Measurements from ENCODE around the gene SPOCK1.

Gene SPOCK1

GRCh38 chr5:137092831-137093230, 406.3 kb downstream of the SPOCK1 start:
- no peak for DNase-seq

- no peak for DNase-seq
Measured at GRCh38 chr5:137091472-137091871, 407.7 kb downstream of the SPOCK1 start.

DNA sequence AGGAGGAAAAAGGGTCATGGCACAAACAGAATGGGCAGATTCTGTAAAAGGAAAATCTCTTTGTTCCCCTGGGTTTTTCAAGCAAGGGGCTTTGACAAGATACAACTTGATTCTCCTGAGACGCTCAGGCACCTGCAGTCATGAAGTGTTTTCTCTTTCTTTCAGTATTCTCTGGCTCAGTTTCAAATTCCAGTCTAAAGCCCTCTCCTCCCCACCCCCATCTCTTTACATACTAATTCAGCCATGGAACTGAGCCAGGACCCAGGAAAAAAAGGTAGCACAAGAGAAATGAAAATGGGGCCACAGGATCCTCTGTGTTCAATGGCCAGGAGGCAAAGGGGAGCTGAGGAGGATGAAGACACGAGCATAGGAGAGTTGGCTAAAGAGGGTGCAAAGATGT, 408.4 kb downstream of the SPOCK1 start:
- DNase-seq: no peak

GRCh38 chr5:137090151-137090550, 409.0 kb downstream of the SPOCK1 start:
- DNase-seq: no peak

GRCh38 chr5:137088175-137088574, 411.0 kb downstream of the SPOCK1 start:
- no peak for DNase-seq

DNA sequence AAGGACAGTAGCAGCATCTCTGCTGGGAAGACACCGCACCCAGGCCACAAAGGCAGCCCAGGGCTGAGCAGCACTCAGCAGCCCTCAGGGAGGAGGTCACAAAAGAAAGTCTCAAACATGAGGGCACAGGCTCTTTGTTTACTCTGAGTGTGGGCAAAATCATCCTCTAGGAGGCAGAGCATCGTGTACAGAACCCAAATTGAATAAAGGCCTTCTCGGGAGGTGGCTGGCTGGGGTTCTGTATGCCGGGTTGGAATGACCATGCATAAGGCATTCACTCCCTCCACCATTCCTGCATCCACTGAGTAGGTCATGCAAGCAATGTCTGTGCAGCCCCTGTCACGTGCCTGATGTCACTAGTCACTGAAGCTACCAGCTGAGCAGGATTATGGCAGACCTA, 412.8 kb downstream of the SPOCK1 start:
- no peak for DNase-seq

DNA sequence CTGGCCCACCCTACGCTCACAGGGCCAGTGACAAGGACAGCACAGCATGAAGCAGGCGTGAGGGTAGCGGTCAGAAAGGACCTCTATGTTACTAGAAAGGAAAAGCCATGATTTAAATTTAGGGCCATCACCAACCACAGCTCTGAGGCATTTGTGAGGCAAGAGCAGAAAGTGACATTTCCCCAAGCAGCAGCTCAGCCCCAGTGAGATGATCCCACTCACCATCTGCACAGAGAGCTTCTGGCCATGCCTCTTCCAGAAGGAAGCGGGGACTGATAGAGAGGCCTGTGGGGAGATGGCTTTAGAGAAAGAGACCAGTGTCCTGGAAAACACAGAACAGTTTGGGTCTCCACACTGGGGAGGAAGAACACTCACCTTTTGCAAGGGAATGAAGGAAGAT, 413.9 kb downstream of the SPOCK1 start:
- no peak for DNase-seq

- no peak for DNase-seq
Measured at GRCh38 chr5:137084016-137084415, 415.1 kb downstream of the SPOCK1 start.

DNA sequence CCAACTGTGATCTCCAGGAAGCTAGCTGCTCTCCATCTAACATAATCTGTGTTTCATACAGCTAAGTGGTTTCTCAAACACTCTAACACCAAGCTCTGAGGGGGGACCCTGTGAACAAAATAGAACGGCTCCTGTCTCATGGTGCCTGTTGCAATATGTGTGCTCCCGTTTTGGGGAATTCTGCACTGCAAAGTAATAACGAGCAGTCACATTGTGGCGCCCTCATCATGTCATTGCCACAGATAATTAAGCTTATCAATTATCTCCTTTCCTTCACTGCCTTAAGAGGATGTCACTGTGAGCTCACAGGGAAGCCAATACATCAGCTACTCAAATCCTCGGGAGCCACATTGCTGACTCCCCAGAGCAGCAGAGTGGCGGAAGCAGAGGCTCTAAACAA, 416.2 kb downstream of the SPOCK1 start:
- DNase-seq: no peak

- no peak for DNase-seq
Measured at GRCh38 chr5:137078171-137078665, 420.9 kb downstream of the SPOCK1 start.

GRCh38 chr5:137075163-137075970, 423.8 kb downstream of the SPOCK1 start:
- no peak for DNase-seq

GRCh38 chr5:137073189-137073588, 425.9 kb downstream of the SPOCK1 start:
- DNase-seq: no peak

GRCh38 chr5:137072361-137073115, 426.6 kb downstream of the SPOCK1 start:
- no peak for DNase-seq

- no peak for DNase-seq
Measured at GRCh38 chr5:137071931-137072330, 427.2 kb downstream of the SPOCK1 start.

DNA sequence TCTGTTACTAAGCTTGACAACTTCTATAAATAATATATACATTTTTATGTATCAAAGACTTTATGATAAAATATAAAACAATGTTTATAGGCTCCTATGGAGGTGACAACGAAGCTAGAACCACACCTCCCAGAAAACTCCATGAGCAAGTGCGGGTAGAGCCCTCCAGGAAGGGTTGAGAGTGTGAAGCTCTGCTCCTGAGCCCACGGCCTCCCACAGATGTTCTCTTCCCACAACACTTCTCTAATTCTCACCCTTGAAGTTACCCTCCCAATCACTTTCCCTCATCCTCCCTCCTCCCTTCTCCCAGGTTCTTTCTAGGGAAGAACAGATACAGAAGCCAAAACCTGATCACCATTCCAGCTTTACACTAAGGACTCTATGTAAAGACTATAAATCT, 427.6 kb downstream of the SPOCK1 start:
- no peak for DNase-seq

GRCh38 chr5:137070521-137070920, 428.6 kb downstream of the SPOCK1 start:
- no peak for DNase-seq

GRCh38 chr5:137069358-137069757, 429.8 kb downstream of the SPOCK1 start:
- DNase-seq: no peak

- no peak for DNase-seq
Measured at GRCh38 chr5:137061382-137061781, 437.7 kb downstream of the SPOCK1 start.

DNA sequence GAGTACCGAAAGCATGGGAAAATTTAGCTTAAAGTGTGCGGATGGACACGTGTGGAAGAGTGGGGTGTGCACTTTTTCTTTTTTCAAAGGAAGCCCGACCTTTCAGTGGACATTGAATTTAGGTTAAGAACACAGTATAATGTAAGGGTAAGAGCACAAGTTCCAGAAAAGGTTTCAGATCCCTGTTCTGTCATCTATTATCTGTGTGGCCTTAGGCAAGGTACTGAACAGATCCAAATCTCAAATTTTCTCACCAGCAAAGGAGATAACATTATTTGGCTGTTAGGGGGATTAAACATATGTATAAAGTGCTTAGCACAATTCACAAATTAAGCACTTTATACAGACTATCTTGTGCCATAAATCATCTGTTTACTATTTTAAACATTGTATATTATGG, 441.0 kb downstream of the SPOCK1 start:
- DNase-seq: no peak

- no peak for DNase-seq
Measured at GRCh38 chr5:137056676-137057075, 442.4 kb downstream of the SPOCK1 start.

DNA sequence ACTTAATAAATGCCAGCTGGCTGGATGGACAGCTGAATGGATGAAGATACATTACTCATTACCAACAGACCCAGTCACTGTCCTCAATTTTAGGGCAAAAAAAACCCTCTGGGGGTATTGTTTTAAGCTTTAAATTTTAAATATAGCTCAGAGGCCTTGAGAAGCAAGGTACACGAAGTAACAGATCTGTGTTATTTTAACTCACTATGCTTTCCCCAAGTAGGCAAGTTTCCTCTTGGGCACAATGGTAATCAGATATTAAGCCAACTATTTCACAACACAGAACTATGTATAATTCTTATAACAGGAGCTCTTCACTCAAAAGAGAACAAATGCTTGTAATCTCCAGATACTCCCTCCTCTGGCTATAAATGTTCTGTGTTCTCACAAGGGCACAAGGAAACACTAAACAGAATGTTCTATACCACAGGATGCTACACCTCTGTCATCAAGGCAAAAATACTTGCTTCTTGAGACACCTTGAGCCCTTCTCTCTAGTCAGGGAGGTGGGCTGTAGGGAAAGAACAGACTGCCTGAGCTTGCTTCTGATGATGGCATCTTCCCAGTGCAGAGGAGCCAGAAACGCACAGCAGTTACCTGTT, 443.8 kb downstream of the SPOCK1 start:
- no peak for DNase-seq

- no peak for DNase-seq
Measured at GRCh38 chr5:137054792-137055191, 444.3 kb downstream of the SPOCK1 start.

GRCh38 chr5:137054335-137054734, 444.8 kb downstream of the SPOCK1 start:
- no peak for DNase-seq

GRCh38 chr5:137051161-137051560, 448.0 kb downstream of the SPOCK1 start:
- DNase-seq: no peak
